Subcutaneous abdominal adipose tissue (tissue), 5 donors: ENCODE results near the gene TMED10.
A peak's percentile ranks its signal among the peaks of the same experiment; 100 is the strongest.

ENCODE experiments used
- H3K27ac ChIP-seq: one replicate; pipeline ENCODE4 v1.7.0; 2013; ENCODE audit warnings: low read depth, mild to moderate bottlenecking, inconsistent platforms, low read length, moderate library complexity
- H3K27me3 ChIP-seq, 5 donors: one replicate each; pipeline ENCODE4 v1.7.0; 2013; ENCODE audit warnings: low read length in 5 of 5, inconsistent platforms in 1 of 5; ENCODE audit not compliant: control insufficient read depth in 5 of 5, insufficient read depth in 4 of 5
- H3K36me3 ChIP-seq, 5 donors: one replicate each; pipeline ENCODE4 v1.7.0; 2013; ENCODE audit warnings: low read length in 5 of 5; ENCODE audit not compliant: control insufficient read depth in 5 of 5, insufficient read depth in 5 of 5
- H3K4me1 ChIP-seq, 5 donors: one replicate each; pipeline ENCODE4 v1.7.0; 2013; ENCODE audit warnings: low read length in 5 of 5, mild to moderate bottlenecking in 3 of 5, moderate library complexity in 1 of 5; ENCODE audit not compliant: control insufficient read depth in 5 of 5, insufficient read depth in 5 of 5
- H3K4me3 ChIP-seq, 5 donors: one replicate each; pipeline ENCODE4 v1.7.0; 2013; ENCODE audit warnings: low read length in 5 of 5, low read depth in 1 of 5
- H3K9ac ChIP-seq, 5 donors: one replicate each; pipeline ENCODE4 v1.7.0; 2013; ENCODE audit warnings: low read length in 5 of 5, mild to moderate bottlenecking in 4 of 5, moderate library complexity in 3 of 5
- H3K9me3 ChIP-seq, 5 donors: one replicate each; pipeline ENCODE4 v1.7.0; 2013; ENCODE audit warnings: low read length in 5 of 5; ENCODE audit not compliant: control insufficient read depth in 5 of 5
- donor health status: healthy.
- donor health status: healthy.
- donor health status: healthy.
- donor health status: healthy.
- donor health status: healthy.

TMED10 gene

GRCh38 chr14:75083271-75083670 lies 93.1 kb downstream of the TMED10 start:
- peaks cover 19 to 60% (median 52%) of the 10 kb centered on the region in 5 donors for H3K36me3 ChIP-seq
- H3K9ac ChIP-seq, result no peak overlapping the region
- no peak overlapping the region for H3K4me3 ChIP-seq
- H3K27ac ChIP-seq, result no peak overlapping the region
- peaks cover 8 to 17% (median 10%) of the 10 kb centered on the region in 5 donors for H3K4me1 ChIP-seq
- no peaks in the 10 kb centered on the region for H3K27me3 ChIP-seq
- no peaks in the 10 kb centered on the region for H3K9me3 ChIP-seq

- no peaks in the 10 kb centered on the region for H3K27me3 ChIP-seq
- H3K36me3 ChIP-seq, result peaks cover 8 to 45% (median 37%) of the 10 kb centered on the region in 5 donors
- H3K9ac ChIP-seq, result peak overlapping the region in 2 of 5 donors; percentile 30 to 46
- H3K27ac ChIP-seq, result peak overlapping the region; percentile 29
- H3K4me1 ChIP-seq, result peaks cover 8 to 17% (median 10%) of the 10 kb centered on the region in 5 donors
- H3K4me3 ChIP-seq, result no peak overlapping the region
- no peaks in the 10 kb centered on the region for H3K9me3 ChIP-seq
Observed at GRCh38 chr14:75081660-75082229, 94.7 kb downstream of the TMED10 start.
